HEK293 (cell line): ENCODE data around the gene EFCAB11.

Experiments used
- CTCF ChIA-PET: fragments of 350-600 bp; formaldehyde crosslinking; extraction: SDS; loops from one replicate; lab custom pipeline; 2021; ENCODE audit warnings: antibody characterized with exemption; lab: Yijun Ruan, JAX
- POLR2A ChIA-PET: fragments of 300-600 bp; formaldehyde crosslinking; extraction: SDS; loops from one replicate; lab custom pipeline; 2020; ENCODE audit warnings: antibody characterized with exemption, inconsistent platforms; lab: Yijun Ruan, JAX
- H3K27ac ChIP-seq: fragments of 200-500 bp; sonication (Bioruptor generic); 2 replicates; pipeline ENCODE4 v1.5.1; 2014; ENCODE audit warnings: low read depth, low read length, control low read depth, inconsistent platforms; ENCODE audit errors: extremely low read depth
- H3K36me3 ChIP-seq, 2 experiments: fragments of 200-500 bp in 1 of 2; sonication (Bioruptor generic) in 1 of 2; 1 replicate in 1 of 2; 2 replicates in 1 of 2; pipeline ENCODE4 v1.5.1; 2014 to 2017; ENCODE audit warnings: inconsistent platforms in 2 of 2, low read length in 2 of 2; ENCODE audit not compliant: control insufficient read depth in 2 of 2, insufficient read depth in 1 of 2
- H3K4me1 ChIP-seq: fragments of 200-500 bp; sonication (Bioruptor generic); 2 replicates; pipeline ENCODE4 v1.5.1; 2014; ENCODE audit warnings: mild to moderate bottlenecking, low read length, inconsistent platforms; ENCODE audit not compliant: control insufficient read depth, insufficient read depth
- H3K4me3 ChIP-seq: 2 replicates; pipeline ENCODE4 v1.5.1; 2011; ENCODE audit warnings: low read depth, mild to moderate bottlenecking, control low read depth, low read length, moderate library complexity
- H3K9me3 ChIP-seq: fragments of 200-500 bp; sonication (Bioruptor generic); 2 replicates; pipeline ENCODE4 v1.5.1; 2014; ENCODE audit warnings: low read depth, low read length, inconsistent platforms; ENCODE audit not compliant: control insufficient read depth, insufficient read depth
- GLIS1 ChIP-seq: fragments of 450-650 bp; formaldehyde crosslinking; IDR thresholded peaks from 2 replicates; pipeline ENCODE4 v1.5.1; 2016; ENCODE audit warnings: missing biosample characterization, missing genetic modification characterization
- SETDB1 ChIP-seq: IDR thresholded peaks from one replicate; pipeline ENCODE4 v1.6.1; 2017; ENCODE audit warnings: mild to moderate bottlenecking, low read length, moderate library complexity, mixed read lengths; ENCODE audit not compliant: insufficient read length
- SP3 ChIP-seq: fragments of 450-650 bp; formaldehyde crosslinking; IDR thresholded peaks from 2 replicates; pipeline ENCODE4 v1.5.1; 2016; ENCODE audit warnings: missing biosample characterization, missing genetic modification characterization
- SP7 ChIP-seq: fragments of 450-650 bp; formaldehyde crosslinking; IDR thresholded peaks from 2 replicates; pipeline ENCODE4 v1.5.1; 2016; ENCODE audit warnings: missing biosample characterization, missing genetic modification characterization
- ZBTB20 ChIP-seq: fragments of 450-650 bp; formaldehyde crosslinking; IDR thresholded peaks from 2 replicates; pipeline ENCODE4 v1.5.1; 2016; ENCODE audit warnings: missing biosample characterization, missing genetic modification characterization
- ZBTB7A ChIP-seq: fragments of 450-650 bp; formaldehyde crosslinking; IDR thresholded peaks from 2 replicates; pipeline ENCODE4 v1.5.1; 2016; ENCODE audit warnings: low read depth, missing biosample characterization, missing genetic modification characterization
- ZBTB8A ChIP-seq: fragments of 450-650 bp; formaldehyde crosslinking; IDR thresholded peaks from 2 replicates; pipeline ENCODE4 v1.5.1; 2016; ENCODE audit warnings: missing biosample characterization, missing genetic modification characterization
- ZNF138 ChIP-seq: fragments of 450-650 bp; formaldehyde crosslinking; IDR thresholded peaks from 2 replicates; pipeline ENCODE4 v1.5.1; 2016; ENCODE audit warnings: missing biosample characterization, missing genetic modification characterization, borderline replicate concordance
- ZNF221 ChIP-seq: fragments of 450-650 bp; formaldehyde crosslinking; IDR thresholded peaks from 2 replicates; pipeline ENCODE4 v1.5.1; 2017; ENCODE audit warnings: missing biosample characterization, missing genetic modification characterization, borderline replicate concordance
- ZNF223 ChIP-seq: fragments of 450-650 bp; formaldehyde crosslinking; IDR thresholded peaks from 2 replicates; pipeline ENCODE4 v1.5.1; 2016; ENCODE audit warnings: missing biosample characterization, missing genetic modification characterization
- ZNF239 ChIP-seq: fragments of 450-650 bp; formaldehyde crosslinking; IDR thresholded peaks from 2 replicates; pipeline ENCODE4 v1.5.1; 2016; ENCODE audit warnings: missing biosample characterization, missing genetic modification characterization
- ZNF302 ChIP-seq: fragments of 450-650 bp; formaldehyde crosslinking; IDR thresholded peaks from 2 replicates; pipeline ENCODE4 v1.5.1; 2016; ENCODE audit warnings: missing biosample characterization, missing genetic modification characterization, low read depth
- ZNF341 ChIP-seq: fragments of 450-650 bp; formaldehyde crosslinking; IDR thresholded peaks from 2 replicates; pipeline ENCODE4; 2016; ENCODE audit warnings: low read depth, missing biosample characterization, missing genetic modification characterization
- ZNF501 ChIP-seq: fragments of 450-650 bp; formaldehyde crosslinking; IDR thresholded peaks from 2 replicates; pipeline ENCODE4 v1.5.1; 2016; ENCODE audit warnings: missing biosample characterization, missing genetic modification characterization
- ZNF560 ChIP-seq: fragments of 450-650 bp; formaldehyde crosslinking; IDR thresholded peaks from 2 replicates; pipeline ENCODE4 v1.5.1; 2017; ENCODE audit warnings: missing biosample characterization, missing genetic modification characterization, borderline replicate concordance
- ZNF585B ChIP-seq: fragments of 450-650 bp; formaldehyde crosslinking; IDR thresholded peaks from 2 replicates; pipeline ENCODE4 v1.5.1; 2016; ENCODE audit warnings: missing biosample characterization, missing genetic modification characterization
- ZNF629 ChIP-seq: fragments of 450-650 bp; formaldehyde crosslinking; IDR thresholded peaks from 2 replicates; pipeline ENCODE4 v1.5.1; 2017; ENCODE audit warnings: missing biosample characterization, missing genetic modification characterization
- ZNF654 ChIP-seq: fragments of 450-650 bp; formaldehyde crosslinking; IDR thresholded peaks from 2 replicates; pipeline ENCODE4 v1.5.1; 2016; ENCODE audit warnings: low read depth, missing biosample characterization, missing genetic modification characterization
- ZNF677 ChIP-seq: fragments of 450-650 bp; IDR thresholded peaks from 2 replicates; pipeline ENCODE4 v1.5.0; 2018; ENCODE audit warnings: missing biosample characterization, mild to moderate bottlenecking, missing genetic modification characterization, moderate library complexity
- ZNF76 ChIP-seq: fragments of 450-650 bp; formaldehyde crosslinking; IDR thresholded peaks from 2 replicates; pipeline ENCODE4; 2016; ENCODE audit warnings: low read depth, missing biosample characterization, missing genetic modification characterization, borderline replicate concordance
- TF ChIP-seq, protein P1 (sequence below): fragments of 450-650 bp; IDR thresholded peaks from 2 replicates; pipeline ENCODE4 v1.5.1; 2018; ENCODE audit warnings: missing biosample characterization, mild to moderate bottlenecking, missing genetic modification characterization
- TF ChIP-seq, protein P2 (sequence below): fragments of 450-650 bp; formaldehyde crosslinking; IDR thresholded peaks from 2 replicates; pipeline ENCODE4 v1.5.1; 2017; ENCODE audit warnings: missing biosample characterization, mild to moderate bottlenecking, missing genetic modification characterization, moderate library complexity
- TF ChIP-seq, protein P3 (sequence below): fragments of 450-650 bp; formaldehyde crosslinking; IDR thresholded peaks from 2 replicates; pipeline ENCODE4 v1.5.1; 2016; ENCODE audit warnings: missing biosample characterization, missing genetic modification characterization
- TF ChIP-seq, protein P4 (sequence below): fragments of 450-650 bp; formaldehyde crosslinking; IDR thresholded peaks from 2 replicates; pipeline ENCODE4 v1.5.1; 2016; ENCODE audit warnings: missing biosample characterization, missing genetic modification characterization
- TF ChIP-seq, protein P5 (sequence below): fragments of 450-650 bp; formaldehyde crosslinking; conservative IDR thresholded peaks from 2 replicates; pipeline ENCODE4 v1.5.1; 2016; ENCODE audit warnings: low read depth, missing biosample characterization, missing genetic modification characterization

Gene EFCAB11

DNA sequence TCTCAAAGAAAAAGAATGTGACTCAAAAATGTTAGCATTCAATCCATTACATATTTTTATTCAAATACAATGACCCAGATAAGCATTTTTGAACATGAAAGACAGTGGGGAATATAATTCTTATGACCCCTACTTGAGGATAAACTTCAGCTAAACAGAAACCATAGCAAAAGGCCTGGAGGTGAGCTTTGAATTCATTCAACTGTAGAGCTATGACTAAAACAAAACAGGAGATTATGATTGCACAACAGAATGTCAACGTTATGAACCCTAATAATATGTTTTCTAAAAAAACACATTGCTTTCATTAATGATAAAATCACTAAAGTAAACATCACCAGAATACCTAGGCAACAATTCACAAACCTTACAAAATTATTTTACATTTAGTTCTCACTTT, 27.8 kb downstream of the EFCAB11 start:
- Histone ChIP-seq H3K4me1 (no peaks in the 10 kb centered on the region), H3K4me3 (no peak overlapping the region), H3K27ac (no peak overlapping the region), H3K36me3 (peaks cover 0 to 19% of the 10 kb centered on the region in 2 experiments; a peak in 2 of 3 replicates), H3K9me3 (no peaks in the 10 kb centered on the region)
- ChIA-PET CTCF (interaction anchor here (0.6 to 2.1 kb wide), 3 partner anchors 10 to 713 kb away, joined by 3 to 13 read pairs (median 6); no protein-coding TSS in a partner anchor), POLR2A (no interaction called here)
- TF ChIP-seq ZNF677 (tag by site-specific recombination): no peak
- TF ChIP-seq SETDB1: no peak
- no peak for TF ChIP-seq ZNF239 (tag by site-specific recombination)
- TF ChIP-seq, protein P1, sequence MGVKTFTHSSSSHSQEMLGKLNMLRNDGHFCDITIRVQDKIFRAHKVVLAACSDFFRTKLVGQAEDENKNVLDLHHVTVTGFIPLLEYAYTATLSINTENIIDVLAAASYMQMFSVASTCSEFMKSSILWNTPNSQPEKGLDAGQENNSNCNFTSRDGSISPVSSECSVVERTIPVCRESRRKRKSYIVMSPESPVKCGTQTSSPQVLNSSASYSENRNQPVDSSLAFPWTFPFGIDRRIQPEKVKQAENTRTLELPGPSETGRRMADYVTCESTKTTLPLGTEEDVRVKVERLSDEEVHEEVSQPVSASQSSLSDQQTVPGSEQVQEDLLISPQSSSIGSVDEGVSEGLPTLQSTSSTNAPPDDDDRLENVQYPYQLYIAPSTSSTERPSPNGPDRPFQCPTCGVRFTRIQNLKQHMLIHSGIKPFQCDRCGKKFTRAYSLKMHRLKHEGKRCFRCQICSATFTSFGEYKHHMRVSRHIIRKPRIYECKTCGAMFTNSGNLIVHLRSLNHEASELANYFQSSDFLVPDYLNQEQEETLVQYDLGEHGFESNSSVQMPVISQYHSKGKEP (tag by site-specific recombination): no peak
- no peak for TF ChIP-seq ZNF501 (tag by site-specific recombination)
- no peak for TF ChIP-seq ZBTB20 (tag by site-specific recombination)
- TF ChIP-seq ZNF654 (tag by site-specific recombination): no peak
- no peak for TF ChIP-seq ZNF560
- no peak for TF ChIP-seq ZNF585B (tag by site-specific recombination)
- TF ChIP-seq ZBTB8A: no peak
- TF ChIP-seq, protein P2, sequence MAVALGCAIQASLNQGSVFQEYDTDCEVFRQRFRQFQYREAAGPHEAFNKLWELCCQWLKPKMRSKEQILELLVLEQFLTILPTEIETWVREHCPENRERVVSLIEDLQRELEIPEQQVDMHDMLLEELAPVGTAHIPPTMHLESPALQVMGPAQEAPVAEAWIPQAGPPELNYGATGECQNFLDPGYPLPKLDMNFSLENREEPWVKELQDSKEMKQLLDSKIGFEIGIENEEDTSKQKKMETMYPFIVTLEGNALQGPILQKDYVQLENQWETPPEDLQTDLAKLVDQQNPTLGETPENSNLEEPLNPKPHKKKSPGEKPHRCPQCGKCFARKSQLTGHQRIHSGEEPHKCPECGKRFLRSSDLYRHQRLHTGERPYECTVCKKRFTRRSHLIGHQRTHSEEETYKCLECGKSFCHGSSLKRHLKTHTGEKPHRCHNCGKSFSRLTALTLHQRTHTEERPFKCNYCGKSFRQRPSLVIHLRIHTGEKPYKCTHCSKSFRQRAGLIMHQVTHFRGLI (tag by site-specific recombination): no peak
- TF ChIP-seq ZNF629: no peak
- no peak for TF ChIP-seq ZNF223 (tag by site-specific recombination)
- TF ChIP-seq ZNF138 (tag by site-specific recombination): no peak
- no peak for TF ChIP-seq SP3 (tag by site-specific recombination)
- TF ChIP-seq, all 188 proteins: peak for 0

DNA sequence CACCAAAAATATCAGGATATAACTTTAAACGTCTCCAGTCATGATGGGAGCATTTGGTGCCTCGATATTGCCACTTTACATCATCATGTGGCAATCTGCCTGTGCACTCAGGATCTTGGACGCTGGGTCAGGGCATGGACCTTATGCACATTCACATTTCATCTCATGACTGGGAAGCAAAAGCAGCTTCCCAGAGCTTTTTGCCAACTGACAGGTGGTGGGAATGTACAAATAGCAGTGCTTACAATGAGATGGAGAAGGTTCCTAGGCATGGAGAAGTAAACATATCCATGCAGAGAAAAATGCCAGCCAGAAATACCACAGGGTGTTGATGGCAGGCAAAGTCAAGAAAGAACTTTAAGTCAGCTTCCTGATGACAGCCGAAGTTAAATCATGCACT, 30.3 kb downstream of the EFCAB11 start:
- ChIA-PET CTCF (interaction anchor here (0.8 kb wide), 1 partner anchor 9 kb away, joined by 4 read pairs; no protein-coding TSS in a partner anchor), POLR2A (no interaction called here)
- no peaks in the 10 kb centered on the region for H3K4me1 ChIP-seq
- no peaks in the 10 kb centered on the region for H3K9me3 ChIP-seq
- no peak overlapping the region for H3K27ac ChIP-seq
- peaks cover 0 to 4% of the 10 kb centered on the region in 2 experiments; a peak in 1 of 3 replicates for H3K36me3 ChIP-seq
- no peak overlapping the region for H3K4me3 ChIP-seq
- TF ChIP-seq ZNF341 (tag by site-specific recombination): no peak
- TF ChIP-seq ZBTB8A: no peak
- TF ChIP-seq, protein P3, sequence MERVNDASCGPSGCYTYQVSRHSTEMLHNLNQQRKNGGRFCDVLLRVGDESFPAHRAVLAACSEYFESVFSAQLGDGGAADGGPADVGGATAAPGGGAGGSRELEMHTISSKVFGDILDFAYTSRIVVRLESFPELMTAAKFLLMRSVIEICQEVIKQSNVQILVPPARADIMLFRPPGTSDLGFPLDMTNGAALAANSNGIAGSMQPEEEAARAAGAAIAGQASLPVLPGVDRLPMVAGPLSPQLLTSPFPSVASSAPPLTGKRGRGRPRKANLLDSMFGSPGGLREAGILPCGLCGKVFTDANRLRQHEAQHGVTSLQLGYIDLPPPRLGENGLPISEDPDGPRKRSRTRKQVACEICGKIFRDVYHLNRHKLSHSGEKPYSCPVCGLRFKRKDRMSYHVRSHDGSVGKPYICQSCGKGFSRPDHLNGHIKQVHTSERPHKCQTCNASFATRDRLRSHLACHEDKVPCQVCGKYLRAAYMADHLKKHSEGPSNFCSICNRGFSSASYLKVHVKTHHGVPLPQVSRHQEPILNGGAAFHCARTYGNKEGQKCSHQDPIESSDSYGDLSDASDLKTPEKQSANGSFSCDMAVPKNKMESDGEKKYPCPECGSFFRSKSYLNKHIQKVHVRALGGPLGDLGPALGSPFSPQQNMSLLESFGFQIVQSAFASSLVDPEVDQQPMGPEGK (tag by site-specific recombination): no peak
- no peak for TF ChIP-seq ZBTB7A (tag by site-specific recombination)
- no peak for TF ChIP-seq ZNF302 (tag by site-specific recombination)
- TF ChIP-seq SP7 (tag by site-specific recombination): no peak
- TF ChIP-seq, protein P4, sequence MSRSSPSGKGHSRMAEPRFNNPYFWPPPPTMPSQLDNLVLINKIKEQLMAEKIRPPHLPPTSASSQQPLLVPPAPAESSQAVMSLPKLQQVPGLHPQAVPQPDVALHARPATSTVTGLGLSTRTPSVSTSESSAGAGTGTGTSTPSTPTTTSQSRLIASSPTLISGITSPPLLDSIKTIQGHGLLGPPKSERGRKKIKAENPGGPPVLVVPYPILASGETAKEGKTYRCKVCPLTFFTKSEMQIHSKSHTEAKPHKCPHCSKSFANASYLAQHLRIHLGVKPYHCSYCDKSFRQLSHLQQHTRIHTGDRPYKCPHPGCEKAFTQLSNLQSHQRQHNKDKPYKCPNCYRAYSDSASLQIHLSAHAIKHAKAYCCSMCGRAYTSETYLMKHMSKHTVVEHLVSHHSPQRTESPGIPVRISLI (tag by site-specific recombination): no peak
- no peak for TF ChIP-seq ZBTB20 (tag by site-specific recombination)
- no peak for TF ChIP-seq GLIS1 (tag by site-specific recombination)
- TF ChIP-seq, protein P5, sequence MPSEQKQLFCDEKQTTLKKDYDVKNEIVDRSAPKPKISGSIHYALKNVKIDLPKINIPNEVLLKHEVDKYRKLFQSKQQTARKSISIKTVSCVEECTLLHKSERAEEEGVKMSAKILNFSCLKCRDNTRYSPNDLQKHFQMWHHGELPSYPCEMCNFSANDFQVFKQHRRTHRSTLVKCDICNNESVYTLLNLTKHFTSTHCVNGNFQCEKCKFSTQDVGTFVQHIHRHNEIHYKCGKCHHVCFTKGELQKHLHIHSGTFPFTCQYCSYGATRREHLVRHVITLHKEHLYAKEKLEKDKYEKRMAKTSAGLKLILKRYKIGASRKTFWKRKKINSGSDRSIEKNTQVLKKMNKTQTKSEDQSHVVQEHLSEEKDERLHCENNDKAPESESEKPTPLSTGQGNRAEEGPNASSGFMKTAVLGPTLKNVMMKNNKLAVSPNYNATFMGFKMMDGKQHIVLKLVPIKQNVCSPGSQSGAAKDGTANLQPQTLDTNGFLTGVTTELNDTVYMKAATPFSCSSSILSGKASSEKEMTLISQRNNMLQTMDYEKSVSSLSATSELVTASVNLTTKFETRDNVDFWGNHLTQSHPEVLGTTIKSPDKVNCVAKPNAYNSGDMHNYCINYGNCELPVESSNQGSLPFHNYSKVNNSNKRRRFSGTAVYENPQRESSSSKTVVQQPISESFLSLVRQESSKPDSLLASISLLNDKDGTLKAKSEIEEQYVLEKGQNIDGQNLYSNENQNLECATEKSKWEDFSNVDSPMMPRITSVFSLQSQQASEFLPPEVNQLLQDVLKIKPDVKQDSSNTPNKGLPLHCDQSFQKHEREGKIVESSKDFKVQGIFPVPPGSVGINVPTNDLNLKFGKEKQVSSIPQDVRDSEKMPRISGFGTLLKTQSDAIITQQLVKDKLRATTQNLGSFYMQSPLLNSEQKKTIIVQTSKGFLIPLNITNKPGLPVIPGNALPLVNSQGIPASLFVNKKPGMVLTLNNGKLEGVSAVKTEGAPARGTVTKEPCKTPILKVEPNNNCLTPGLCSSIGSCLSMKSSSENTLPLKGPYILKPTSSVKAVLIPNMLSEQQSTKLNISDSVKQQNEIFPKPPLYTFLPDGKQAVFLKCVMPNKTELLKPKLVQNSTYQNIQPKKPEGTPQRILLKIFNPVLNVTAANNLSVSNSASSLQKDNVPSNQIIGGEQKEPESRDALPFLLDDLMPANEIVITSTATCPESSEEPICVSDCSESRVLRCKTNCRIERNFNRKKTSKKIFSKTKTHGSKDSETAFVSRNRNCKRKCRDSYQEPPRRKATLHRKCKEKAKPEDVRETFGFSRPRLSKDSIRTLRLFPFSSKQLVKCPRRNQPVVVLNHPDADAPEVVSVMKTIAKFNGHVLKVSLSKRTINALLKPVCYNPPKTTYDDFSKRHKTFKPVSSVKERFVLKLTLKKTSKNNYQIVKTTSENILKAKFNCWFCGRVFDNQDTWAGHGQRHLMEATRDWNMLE: no peak
- no peak for TF ChIP-seq ZNF221 (tag by site-specific recombination)
- no peak for TF ChIP-seq ZNF76 (tag by site-specific recombination)
